Activated CD4-positive, alpha-beta T cell treated with anti-CD3 and anti-CD28 coated beads for 48 hours (primary cell): ENCODE data around the gene GATD1.
A peak's percentile ranks its signal among the peaks of the same experiment; 100 is the strongest.

ENCODE experiments used
- DNase-seq: peaks from one replicate; pipeline ENCODE4 v3.0.0-alpha.2; 2020

GATD1 gene

DNA sequence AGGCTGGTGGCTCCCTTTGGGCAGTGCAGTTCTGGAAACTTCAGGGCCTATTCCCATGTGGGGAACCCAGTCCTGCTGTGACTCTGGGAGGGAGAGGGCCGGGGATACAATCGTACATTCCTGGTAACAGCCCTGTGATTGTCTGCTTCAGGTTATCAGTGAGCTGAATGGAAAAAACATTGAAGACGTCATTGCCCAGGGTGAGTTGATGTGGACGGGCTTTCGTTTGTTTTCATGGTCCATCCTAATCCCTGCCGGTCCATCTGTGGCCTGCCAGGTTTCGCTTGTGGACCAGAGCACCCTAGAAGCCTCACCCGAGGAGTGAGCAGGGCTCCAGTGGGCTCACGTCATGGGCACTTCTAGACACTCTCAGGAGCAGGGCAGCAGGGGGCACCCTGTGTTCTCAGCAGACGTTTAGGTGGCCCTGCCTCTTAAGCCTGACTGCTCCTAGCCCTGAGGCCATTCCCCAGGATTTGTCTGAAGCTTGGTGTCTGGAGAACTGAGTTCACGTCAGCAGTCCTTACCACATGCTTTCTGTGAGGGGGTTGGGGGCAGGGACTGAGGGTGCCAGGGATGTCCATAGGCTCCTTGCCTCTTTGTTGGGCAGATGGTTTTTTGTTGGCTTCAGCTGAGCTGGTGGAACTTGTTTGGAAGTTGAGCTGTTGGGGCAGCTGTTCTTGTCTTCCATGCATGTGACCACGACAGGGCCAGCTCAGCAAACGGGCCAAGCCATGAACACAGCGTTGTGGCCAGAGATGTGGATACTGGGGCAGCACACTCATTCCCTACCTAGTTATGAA is 34.4 kb upstream of the GATD1 start:
- no peak for DNase-seq

DNA sequence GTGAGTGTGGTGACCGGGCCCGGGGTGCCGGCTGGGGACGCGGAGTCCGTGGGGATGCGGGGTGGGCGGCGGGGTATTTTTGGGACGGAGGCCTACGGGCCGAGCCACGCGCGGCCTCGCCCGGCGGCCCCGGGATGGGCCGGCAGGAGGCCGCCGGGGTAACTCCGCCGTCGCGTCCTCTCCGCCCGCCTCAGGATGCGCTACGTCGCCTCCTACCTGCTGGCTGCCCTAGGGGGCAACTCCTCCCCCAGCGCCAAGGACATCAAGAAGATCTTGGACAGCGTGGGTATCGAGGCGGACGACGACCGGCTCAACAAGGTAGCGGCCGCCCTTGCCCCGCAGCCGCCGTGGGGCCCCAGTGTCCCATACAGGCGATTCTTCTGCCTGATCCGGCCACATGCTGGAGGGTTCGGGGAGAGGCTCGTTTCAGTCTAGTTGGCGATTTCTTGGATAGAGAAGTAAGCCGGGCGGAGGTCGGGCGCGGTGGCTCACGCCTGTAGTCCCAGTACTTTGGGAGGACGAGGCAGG is 32.8 kb upstream of the GATD1 start:
- DNase-seq = no peak

DNA sequence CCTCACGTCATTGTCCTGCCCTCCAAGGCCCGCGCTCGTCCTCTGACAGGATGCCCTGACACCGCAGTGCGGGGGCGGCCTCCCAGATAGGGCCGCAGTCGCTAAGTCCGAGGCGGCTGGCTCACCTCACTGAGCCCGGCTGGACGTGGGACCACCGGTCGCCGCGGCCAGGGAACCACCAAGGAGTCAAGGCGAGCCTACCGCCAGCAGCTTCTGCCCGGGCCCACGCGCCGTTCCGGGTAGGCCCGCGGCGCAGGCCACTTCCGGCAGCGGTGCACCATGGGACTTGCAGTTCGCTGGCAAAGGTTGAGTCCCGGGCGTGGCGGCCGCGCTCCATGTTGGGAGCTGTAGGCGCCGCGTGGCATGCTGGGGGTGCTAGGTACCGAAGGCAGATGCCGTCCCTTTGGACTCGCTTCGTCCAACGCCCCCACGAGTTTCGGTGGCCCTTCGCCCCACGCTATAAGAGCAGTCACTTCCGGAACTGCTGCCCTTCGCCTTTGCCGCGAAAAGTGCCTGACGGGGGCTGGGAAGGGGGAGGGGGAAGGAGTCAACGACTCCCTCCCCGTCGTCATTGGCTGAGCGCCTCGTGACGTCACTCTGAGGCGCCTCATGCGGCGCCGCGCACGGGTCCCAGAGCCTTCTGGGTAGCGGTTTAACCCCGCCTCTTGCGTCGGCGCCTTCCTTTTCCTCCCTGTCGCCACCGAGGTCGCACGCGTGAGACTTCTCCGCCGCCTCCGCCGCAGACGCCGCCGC is 32.2 kb upstream of the GATD1 start, which contains the start of gene RPLP2:
Gene RPLP2, plus strand, starts transcription at position 681 of the 753 bp plus-strand sequence. CDS start 268 bp downstream, outside the sequence.
- DNase-seq = peak; percentile 98

DNA sequence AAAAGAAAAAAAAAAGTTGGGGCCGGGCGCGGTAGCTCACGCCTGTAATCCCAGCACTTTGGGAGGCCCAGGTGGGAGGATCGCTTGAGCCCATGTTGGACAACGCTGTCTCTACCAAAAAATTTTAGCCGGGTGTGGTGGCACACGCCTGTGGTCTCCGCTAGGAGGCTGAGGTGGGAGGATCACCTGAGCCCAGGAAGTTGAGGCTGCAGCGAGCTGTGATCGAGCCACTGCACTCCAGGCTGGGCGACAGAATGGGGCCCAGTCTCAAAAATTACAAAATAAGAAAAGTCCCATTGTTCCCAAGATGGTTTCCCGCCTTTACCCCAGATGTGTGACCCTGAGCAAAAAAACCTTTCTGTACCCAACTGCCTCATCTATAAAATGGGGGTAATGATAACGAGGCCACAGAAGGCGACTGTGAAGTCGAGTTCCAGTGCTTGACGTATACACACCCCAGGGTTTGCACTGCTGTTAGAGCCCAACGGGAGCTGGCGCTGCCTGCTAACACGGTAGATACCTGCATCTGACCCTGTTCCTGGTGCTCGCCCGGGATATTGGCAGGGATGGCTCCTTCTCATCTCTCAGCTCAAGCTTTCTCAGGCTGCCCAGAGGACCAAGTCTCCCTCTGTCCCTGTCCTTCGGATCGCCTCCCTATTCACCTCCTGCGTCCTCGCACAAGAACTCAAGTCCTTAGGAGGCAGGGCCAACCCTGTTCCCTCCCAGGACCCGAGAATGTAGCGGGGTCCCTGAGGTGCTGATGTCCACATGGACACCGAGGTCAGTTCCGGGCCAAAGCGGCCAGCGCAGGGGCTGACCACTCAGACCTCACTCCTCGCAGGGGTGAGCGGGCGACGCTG is 31.4 kb upstream of the GATD1 start:
- DNase-seq = peak; percentile 52

DNA sequence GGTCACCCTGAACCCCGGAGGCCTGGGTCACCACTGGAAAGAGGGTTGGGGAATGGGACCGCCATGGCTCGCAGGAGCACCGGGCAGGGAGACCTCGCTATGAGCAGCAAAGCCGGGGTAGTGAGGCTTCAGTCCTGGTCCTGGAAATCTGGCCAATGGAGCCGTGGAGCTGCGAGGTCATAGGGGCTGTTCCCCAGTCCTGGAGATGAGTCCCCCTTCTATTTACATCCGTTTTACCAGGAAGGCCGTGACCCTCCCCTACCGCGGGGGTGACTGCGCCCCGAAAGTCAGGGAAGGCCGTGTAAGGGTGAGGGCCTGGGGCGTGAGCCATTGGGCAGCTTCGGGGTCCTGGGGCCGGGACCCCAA is 27.3 kb upstream of the GATD1 start:
- no peak for DNase-seq

DNA sequence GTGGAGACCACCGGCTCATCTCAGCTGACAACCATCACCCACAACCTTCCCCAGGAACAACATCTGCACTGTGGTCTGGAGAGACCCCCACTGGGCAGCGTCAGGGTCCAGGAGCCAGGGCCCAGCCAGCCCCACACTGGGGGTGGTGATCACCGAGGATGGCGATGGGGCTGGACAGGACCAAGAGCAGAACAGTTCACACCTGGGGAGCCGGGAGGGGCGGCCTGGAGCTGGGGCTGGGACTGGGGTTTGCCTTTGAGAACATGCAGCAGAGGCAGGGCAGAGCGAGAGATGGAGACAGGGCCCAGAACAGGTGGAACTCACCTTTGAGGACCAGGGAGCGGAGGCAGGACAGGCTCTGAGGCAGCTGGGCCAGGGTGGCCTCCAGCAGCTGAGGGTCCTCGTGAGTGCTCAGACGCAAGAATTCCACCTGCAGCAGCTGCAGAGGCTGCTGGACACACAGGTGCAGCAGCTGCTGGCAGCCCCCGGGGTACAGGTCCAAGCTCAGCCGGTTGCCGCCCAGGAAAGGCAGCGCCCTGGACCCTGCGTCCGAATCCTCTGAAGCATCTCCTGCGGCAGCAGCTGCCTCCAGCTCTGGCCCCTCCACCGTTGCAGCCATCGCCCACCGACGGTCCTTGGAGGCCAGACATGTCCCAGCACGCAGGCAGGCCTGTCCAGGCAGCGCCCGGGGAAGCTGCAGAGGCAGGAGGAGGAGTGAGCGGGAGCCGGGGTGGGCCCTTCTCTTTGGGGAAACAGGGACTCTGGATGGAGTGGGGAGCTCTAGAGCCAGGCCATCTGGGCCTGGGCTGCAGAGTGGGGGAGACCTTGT is 26.7 kb upstream of the GATD1 start:
- no peak for DNase-seq

DNA sequence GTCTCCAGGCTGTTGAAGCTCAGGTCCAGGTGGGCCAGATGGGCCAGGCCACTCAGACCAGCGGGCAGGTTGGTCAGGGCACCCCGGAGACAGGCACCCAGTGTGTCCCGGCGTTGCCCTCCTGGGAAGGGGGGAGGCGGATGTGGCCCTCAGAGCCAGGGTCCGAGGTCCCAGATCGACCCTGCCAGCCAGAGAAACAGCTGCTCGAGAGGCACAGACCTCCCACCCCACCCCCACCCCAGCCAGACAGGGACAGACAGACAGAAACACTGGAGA is 26.1 kb upstream of the GATD1 start:
- DNase-seq = no peak

DNA sequence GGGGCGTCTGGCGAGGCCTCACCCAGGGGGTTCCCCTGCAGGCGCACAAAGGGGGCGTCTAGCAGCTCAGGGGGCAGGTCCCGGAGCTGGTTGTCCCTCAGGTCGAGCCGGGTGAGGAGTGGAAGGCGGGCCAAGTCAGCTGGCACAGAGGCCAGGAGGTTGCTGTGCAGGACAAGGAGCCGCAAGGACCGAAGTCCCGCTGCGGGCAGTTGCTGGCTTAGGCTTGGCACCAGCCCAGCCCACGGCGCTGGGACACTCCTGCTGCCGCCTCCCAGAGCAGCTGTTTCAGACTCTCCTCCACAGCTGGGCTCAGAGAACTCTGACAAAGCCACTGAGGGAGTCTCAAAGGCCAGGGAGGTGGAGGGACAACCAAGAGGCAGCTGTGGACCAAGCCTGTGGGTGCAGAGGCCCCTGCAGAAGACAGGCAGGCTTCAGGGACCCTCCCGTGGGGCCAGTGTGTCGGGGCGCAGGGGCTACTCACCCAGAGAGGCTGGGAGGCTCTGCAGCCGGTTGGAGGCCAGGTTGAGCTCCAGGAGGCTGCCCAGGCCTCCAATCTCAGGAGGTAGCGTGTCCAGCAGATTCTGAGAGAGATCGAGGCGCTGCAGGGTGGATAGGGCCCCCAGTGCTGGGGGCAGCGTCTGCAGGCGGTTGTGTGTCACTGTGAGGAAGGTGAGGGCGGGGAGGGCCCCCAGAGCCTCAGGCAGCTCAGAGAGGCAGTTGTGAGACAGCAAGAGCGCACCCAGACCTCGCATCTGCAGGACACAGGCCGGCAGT is 25.6 kb upstream of the GATD1 start:
- no peak for DNase-seq

DNA sequence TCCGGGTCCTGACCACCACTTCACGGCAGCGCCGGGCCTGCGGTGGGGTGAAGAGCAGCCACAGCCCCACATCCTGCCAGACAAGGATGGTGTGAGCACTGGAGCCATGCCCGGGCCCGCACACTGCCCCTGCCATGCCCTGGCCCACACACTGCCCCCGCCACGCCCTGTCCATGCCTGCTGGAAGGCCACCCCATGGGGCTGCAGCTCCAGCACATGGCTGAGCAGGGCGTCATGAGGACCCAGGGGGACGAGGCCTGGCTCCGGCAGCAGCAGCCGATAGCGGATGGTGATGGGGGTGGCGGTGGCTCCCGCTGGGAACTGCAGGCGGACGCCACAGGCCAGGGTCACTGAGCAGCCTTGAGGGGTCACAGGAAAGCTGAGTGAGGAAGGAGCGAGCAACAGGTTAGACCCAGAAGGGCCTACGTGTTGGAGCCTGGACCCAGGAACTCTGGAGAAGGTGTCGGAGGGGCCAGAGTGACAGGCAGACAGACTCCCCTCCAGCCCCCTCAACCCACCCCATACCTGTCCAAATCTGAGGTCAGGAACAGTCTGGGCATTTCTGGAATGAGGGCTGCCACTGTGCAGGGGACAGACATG is 24.8 kb upstream of the GATD1 start:
- DNase-seq = no peak

DNA sequence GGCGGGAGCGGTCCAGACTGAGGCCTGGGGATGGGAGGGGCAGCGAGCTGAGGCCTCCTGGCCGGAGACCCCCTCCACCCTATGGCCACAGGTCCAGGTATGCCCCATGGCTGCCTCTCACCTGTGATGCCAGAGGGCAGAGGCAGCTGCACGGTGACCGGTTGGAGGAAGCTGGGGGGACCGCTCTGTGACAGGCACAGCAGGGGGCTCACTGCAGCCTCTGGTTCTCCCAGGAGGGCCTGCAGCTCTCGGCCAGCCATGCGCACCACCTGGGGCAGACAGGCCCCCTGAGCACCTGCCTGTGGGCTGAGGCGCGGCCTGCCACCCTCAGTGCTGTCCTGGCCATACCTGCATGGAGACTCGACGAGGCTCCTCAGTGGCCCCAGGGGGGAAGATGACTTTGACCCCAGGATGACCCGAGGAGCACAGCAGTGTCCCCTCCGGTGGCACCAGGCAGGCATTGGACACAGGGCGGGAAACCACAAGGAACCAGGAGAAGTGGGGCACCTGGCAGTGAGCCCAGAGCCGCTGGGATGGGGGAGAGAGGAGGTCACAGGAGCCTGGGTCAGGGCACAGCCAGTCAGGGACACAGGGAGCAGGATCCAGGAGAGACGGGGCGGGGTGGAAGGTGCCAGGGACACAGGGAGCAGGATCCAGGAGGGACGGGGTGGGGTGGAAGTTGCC is 24.0 kb upstream of the GATD1 start:
- no peak for DNase-seq

DNA sequence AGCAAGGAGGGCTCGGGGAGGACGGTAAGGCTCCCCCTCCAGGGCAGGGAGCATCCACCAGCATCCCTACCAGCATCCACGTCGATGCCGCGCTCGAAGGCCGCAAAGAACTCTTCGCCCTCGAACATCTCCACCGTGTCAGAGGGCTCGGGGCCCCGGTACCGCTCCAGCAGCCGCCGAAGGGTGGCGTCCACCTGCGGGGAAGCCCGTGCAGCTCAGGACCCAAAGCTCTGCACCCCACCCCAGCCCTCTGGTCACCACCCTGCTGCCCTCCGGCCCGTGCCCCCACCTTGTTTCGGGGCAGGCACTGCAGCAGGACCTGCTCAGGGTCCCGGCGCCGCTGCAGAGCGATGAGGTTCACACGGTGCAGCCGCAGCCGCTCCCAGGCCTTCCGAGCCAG is 23.2 kb upstream of the GATD1 start:
- DNase-seq = no peak

DNA sequence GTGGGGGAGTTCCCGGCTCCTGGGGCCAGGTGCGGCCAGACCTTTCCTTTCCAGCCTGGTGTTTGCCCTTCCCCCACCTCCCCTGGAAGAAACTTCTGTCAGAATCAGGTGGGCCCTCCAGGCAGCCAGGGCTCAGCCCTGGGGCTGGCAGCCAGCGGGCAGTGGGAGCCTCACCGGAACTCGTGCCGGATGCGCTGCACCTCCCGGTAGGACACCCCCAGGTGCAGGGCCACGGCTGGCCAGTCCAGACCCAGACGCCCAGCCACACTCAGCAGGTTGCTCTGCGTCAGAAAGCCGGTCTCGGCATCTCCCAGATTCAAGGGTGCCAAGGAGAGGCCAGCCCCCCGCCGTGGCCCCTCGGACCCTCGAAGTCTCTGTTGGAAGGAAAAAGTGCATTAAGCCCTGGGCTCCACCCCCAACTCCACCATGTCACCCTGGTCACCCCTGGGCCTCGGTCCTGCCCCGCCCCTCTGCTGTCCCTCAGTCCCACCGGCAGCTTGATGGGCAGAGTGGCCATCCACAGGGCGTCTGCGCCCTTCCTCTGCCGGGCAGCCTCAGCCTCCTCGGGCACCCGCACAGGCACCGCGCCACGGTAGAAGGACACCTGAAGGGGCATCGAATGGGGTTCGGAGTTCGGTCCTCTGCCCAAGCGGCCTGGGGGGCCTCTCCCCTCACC is 22.5 kb upstream of the GATD1 start:
- DNase-seq = no peak

DNA sequence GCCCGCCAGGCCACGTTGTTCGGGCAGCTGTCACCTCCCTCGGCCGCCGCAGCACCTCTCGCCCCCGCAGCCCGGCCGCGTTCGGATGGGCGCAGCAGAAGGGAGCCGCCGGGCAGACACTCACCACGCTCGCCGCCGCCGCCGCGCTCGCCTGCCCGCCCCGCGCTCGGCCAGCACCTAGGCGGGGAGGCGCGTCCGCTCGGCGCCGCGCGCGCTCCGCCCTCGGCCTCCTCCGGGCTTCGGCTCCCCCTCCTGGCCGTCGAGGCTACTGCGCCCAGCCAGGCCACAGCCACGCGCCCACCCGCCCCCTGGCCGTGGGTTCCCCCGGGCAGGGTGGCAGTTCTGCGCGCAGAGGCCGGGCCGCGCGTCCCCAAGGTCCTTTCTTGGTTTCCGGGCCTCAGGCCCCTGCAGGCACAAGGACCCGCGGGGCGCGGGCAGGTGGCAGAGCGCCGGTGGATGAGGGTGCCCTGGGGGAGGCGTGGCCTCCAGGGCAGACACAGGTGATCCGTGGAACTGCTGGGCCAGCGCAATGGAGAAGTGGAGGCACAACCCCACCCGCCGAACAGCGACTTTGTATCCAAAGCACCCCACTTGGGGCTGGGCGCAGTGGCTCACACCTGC is 20.9 kb upstream of the GATD1 start, which contains the start of gene SLC25A22:
Gene SLC25A22, minus strand, starts transcription at position 189 of the 621 bp plus-strand sequence. CDS start 3,275 bp downstream, outside the sequence.
- DNase-seq = peak; percentile 88

DNA sequence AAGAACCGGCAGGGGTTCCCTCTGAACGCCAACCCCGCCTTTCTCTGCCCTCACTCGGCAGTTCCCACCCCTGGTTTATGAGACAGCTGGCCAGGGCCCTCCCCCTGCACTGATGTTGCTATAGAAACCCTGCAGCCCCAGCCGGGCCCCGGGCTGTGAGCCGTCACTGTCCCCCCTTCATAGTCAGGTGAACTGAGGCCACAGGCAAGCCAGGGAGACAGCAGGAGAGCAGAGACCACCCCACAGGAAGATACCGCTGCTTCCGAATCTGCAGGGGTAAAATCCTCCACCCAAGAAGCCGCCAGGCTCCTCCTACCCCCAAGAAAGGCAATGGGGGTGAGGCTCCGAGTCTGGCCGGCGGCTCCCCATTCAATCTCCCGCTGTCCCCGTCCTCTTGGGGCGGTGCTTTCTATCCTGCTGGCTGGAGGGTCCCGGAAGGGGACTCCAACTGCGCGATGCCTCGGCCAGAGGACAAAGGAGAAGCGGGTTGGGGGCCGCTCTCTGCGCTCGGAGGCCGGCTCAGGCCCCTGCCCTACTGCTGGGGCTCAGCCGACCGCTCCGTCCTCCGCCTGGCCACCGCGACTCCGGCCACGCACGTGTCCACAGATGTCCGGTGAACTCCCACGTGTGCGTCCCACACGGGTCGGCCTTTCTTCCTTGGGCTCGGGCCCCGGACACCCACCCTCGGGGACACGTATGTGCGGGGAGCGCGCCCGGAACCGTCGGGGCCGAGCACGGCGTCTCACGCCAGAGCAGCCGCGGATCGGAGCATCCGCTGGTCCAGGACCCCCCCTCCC is 20.2 kb upstream of the GATD1 start:
- peak; percentile 83 for DNase-seq

DNA sequence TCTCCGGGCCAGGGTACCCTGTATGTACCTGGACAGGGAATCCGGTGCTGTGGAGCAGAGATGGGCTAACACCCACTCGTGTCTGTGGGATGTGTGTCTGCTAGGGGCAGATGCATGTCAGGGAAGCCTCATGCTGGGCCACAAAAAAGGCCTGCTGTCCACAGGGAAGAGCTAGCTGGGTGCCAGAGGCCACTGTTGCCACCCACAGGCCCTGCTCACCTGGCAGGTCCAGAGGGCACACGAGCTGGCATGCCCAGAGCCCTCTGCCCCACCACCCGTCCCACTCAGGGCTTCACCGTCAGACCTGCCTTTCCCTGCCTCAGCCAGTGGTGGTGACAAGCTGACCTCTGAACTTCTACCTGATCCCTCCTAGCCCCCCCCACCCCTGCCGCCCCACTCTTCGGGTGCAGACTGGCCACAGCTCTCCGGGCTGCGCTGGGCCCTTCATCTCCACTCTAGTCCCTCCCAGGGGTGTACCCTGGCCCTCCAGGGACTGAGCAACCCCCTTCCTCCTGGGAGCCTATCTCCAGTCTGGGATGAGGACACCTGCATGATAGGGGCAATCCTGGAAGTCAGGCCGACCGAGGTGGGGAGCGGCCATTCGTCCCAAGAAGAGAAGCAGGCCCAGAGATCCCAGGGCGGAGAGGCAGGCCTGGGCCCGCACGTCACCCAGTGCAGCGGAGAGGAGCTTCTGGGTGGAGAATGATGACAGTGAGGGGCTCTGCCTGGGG is 19.4 kb upstream of the GATD1 start:
- DNase-seq = no peak

DNA sequence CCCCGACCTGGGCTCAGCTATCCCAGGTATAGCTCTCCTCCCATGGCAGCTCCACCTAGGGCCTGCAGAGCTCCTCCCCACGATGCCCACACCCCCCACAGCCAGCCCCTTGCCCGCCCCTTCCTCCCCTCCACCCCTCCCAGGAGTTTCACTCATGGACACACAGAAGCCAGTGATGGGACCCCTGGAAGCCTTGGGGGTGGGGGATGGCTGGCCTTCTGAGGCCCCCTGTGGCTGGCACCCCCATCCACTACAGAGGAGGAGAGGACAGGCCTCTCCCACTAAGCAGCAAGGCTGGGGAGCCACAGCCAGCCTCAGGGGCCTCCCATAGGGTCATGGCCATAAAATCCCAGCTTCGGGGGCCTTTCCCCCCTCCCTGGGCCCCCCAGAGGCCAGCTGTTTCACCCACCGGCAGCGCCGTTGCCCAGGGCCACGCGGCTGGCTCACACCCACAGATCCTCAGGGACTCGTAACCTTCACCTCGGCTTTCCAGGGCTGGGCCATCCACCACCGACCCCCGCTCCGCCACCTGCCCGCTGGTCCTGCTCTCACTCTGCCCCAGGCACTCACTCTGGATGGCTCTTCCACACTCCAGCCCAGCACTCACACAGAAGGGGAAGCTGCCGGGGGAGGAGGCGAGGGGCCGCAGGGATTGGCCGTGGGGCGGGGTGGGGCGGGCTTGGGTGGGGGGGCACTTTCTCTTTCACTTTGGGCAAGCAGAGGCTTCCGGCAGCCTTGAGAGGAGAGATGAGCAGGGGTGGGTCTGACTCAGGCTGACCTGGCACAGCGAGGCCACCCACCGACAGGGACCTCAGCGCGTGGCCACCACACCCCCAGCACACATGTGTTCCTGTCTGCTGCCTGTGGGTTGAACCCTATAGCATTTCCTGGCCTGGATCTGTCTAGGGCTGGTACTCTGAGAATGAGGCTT is 18.6 kb upstream of the GATD1 start:
- DNase-seq = peak; percentile 90
